Peyer's patch (tissue), 4 donors: ENCODE measurements around the gene RNF31. TPM values are rescaled to one million over a fixed set of nuclear protein-coding genes. Genes with fewer than 3 reads are reported as not detected.

Source experiments
- DNase-seq, 3 donors: peaks; one replicate each; pipeline ENCODE4 v3.0.0-alpha.2; 2017 to 2019
- H3K27ac ChIP-seq, 4 donors: fragments of 200-600 bp; sonication (generic); one replicate each; pipeline ENCODE4 v1.5.1; 2016 to 2019
- H3K27me3 ChIP-seq, 2 donors: fragments of 200-600 bp; sonication (generic); one replicate each; pipeline ENCODE4 v1.5.1; 2019
- H3K36me3 ChIP-seq, 3 donors: fragments of 200-600 bp; sonication (generic); one replicate each; pipeline ENCODE4 v1.5.1; 2016 to 2019
- H3K4me1 ChIP-seq, 4 donors: fragments of 200-600 bp; sonication (generic); one replicate each; pipeline ENCODE4 v1.5.1; 2016 to 2019
- H3K4me3 ChIP-seq, 4 donors: fragments of 200-600 bp; sonication (generic); 1 replicate in 3 of 4; 2 replicates in 1 of 4; pipeline ENCODE4 v1.5.1; 2016 to 2019; ENCODE audit warnings: mild to moderate bottlenecking in 1 of 4
- H3K9me3 ChIP-seq, 4 donors: fragments of 200-600 bp; sonication (generic); one replicate each; pipeline ENCODE4 v1.5.1; 2016 to 2019; ENCODE audit warnings: mild to moderate bottlenecking in 1 of 4
- POLR2A ChIP-seq, 2 donors: fragments of 450-650 bp; IDR thresholded peaks; one replicate each; pipeline ENCODE4 v1.5.1; 2017; ENCODE audit warnings: antibody characterized with exemption in 2 of 2, mild to moderate bottlenecking in 2 of 2, moderate library complexity in 2 of 2
- total RNA-seq, 4 donors: library from RNA; depleted of rRNA; stranded (reverse); fragments of >200 nt; gene quantifications; one replicate each; pipeline ENCODE4 v1.1.0, GENCODE V29; 2016
- TF ChIP-seq, protein P1 (sequence below), 6 experiments: fragments of 450-650 bp in 4 of 6; fragments of 200-600 bp in 2 of 6; sonication (generic) in 1 of 6; IDR thresholded peaks; one replicate each; pipeline ENCODE4 v1.5.1; 2017 to 2019; ENCODE audit warnings: antibody characterized with exemption in 6 of 6, mild to moderate bottlenecking in 3 of 6, moderate library complexity in 1 of 6

Gene RNF31
- total RNA-seq, 4 donors from 2014 or later: 46.4 to 90.8 (median 71.1) TPM

DNA sequence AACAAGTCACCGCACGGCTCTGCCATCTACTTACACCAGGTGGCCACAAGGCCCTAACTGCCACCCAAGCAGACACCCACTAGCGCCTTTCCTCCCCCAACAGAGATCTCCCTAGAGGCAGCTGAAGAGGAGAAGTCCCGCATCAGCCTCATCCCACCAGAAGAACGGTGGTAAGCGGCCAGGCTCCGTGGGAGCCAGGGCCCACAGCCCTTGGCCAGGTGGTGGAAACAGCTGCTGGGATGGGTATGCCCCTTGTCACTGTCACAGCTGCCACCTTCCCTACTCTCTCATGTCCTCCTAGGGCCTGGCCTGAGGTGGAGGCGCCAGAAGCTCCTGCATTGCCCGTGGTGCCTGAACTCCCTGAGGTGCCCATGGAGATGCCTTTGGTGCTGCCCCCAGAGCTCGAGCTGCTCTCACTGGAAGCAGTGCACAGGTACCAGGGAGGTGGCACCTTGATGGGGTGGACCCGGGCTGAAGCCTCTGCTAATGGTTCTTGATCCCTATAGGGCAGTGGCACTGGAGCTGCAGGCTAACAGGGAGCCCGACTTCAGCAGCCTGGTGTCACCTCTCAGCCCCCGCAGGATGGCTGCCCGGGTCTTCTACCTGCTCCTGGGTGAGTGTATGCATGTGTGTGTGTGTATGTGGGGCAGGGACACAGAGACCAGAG lies 32.1 kb downstream of the RNF31 start:
- H3K4me3 ChIP-seq: no peak overlapping the region
- no peaks in the 10 kb centered on the region for H3K4me1 ChIP-seq
- H3K36me3 ChIP-seq: peaks cover 0 to 84% (median 0%) of the 10 kb centered on the region in 3 donors
- DNase-seq: peak in 1 of 3 donors; percentile 43
- H3K9me3 ChIP-seq: no peaks in the 10 kb centered on the region
- no peaks in the 10 kb centered on the region for H3K27me3 ChIP-seq
- H3K27ac ChIP-seq: peak overlapping the region in 1 of 4 donors; percentile 16
- TF ChIP-seq, protein P1, sequence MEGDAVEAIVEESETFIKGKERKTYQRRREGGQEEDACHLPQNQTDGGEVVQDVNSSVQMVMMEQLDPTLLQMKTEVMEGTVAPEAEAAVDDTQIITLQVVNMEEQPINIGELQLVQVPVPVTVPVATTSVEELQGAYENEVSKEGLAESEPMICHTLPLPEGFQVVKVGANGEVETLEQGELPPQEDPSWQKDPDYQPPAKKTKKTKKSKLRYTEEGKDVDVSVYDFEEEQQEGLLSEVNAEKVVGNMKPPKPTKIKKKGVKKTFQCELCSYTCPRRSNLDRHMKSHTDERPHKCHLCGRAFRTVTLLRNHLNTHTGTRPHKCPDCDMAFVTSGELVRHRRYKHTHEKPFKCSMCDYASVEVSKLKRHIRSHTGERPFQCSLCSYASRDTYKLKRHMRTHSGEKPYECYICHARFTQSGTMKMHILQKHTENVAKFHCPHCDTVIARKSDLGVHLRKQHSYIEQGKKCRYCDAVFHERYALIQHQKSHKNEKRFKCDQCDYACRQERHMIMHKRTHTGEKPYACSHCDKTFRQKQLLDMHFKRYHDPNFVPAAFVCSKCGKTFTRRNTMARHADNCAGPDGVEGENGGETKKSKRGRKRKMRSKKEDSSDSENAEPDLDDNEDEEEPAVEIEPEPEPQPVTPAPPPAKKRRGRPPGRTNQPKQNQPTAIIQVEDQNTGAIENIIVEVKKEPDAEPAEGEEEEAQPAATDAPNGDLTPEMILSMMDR (IDR thresholded peaks at IDR 0.05): no peak
- no peak for TF ChIP-seq POLR2A (IDR thresholded peaks at IDR 0.05)

DNA sequence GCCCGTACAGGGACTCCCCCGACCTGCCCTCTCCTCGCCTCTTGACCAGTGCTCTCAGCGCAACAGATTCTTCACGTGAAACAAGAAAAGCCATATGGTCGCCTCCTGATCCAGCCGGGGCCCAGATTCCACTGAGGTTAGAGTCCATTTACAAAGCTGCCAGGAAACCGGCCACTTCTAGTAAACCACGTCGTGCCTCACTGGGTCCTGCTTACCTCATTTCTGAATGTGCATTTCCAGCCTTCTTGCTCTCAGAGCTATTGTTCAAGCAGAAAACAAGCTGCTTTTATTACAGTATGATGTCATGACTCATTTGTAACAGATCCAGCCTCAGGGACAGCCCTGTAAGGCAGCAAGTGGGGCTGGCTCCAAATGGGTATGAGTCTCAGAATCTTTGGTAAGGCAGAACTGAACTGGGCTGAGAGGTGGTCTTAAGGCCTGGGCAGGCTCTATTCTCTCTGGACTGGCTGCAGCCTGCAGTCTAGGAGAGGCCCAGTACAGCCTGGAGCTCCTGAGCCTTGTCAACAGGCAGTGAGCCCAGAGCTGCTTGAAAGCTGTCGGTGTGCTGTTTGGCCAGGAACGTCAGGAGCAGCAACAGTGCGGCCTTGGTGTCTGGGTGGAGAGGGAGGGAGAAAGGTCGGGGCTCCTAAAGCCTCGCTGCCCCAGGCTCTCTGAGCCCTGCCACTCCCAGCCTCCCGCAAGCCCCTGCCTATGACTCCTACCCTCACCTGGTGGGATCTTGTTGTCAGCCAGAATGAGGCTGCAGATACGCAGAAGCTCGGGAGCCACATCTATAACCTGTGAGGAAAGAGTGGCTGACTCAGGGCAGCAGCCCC lies 32.9 kb downstream of the RNF31 start:
- H3K36me3 ChIP-seq: peaks cover 0 to 92% (median 0%) of the 10 kb centered on the region in 3 donors
- H3K4me1 ChIP-seq: no peaks in the 10 kb centered on the region
- peak overlapping the region in 1 of 4 donors; percentile 19 for H3K27ac ChIP-seq
- H3K9me3 ChIP-seq: no peaks in the 10 kb centered on the region
- no peak overlapping the region for H3K4me3 ChIP-seq
- no peaks in the 10 kb centered on the region for H3K27me3 ChIP-seq
- TF ChIP-seq POLR2A (IDR thresholded peaks at IDR 0.05): no peak
- TF ChIP-seq, protein P1 (IDR thresholded peaks at IDR 0.05): no peak
- no peak for DNase-seq

DNA sequence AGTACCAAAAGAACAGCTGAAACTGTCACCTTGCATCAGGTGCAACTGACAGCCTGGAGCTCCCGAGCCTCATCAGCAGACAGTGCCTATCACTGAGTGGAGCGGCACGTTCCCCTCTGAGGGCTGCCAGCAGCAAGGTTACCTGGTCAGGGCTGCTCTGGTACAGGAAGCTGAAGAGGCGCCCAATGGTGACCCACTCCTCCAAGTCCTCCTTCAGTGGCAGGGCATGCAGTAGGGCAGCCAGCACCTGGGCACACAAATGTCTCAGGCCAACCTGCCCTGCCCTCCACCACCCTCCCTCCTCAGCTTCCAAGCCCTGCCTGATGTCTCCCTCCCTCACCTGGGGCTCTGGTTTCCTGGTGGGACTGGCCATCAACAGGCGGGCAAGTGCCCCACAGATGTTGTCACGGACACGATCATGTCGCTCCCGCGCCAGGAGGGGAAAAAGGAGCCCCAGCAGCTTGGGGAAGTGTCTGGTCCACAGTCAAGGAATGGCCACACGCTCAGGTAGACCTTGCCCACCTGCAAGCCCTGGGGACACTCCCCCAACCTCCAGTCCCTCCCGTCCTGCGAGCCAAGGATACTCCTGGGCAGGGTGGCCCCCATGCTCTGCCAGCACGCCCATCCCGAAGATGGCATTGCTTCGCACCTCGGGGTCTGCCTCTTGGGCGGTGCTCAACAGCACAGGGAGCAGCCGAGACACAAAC lies 34.2 kb downstream of the RNF31 start:
- peak in 1 of 3 donors; percentile 41 for DNase-seq
- Histone ChIP-seq H3K36me3 (peaks cover 0 to 95% (median 0%) of the 10 kb centered on the region in 3 donors), H3K4me1 (no peaks in the 10 kb centered on the region), H3K27ac (no peak overlapping the region), H3K4me3 (no peak overlapping the region), H3K9me3 (no peaks in the 10 kb centered on the region), H3K27me3 (no peaks in the 10 kb centered on the region)
- TF ChIP-seq POLR2A (IDR thresholded peaks at IDR 0.05): no peak
- TF ChIP-seq, protein P1 (IDR thresholded peaks at IDR 0.05): no peak

DNA sequence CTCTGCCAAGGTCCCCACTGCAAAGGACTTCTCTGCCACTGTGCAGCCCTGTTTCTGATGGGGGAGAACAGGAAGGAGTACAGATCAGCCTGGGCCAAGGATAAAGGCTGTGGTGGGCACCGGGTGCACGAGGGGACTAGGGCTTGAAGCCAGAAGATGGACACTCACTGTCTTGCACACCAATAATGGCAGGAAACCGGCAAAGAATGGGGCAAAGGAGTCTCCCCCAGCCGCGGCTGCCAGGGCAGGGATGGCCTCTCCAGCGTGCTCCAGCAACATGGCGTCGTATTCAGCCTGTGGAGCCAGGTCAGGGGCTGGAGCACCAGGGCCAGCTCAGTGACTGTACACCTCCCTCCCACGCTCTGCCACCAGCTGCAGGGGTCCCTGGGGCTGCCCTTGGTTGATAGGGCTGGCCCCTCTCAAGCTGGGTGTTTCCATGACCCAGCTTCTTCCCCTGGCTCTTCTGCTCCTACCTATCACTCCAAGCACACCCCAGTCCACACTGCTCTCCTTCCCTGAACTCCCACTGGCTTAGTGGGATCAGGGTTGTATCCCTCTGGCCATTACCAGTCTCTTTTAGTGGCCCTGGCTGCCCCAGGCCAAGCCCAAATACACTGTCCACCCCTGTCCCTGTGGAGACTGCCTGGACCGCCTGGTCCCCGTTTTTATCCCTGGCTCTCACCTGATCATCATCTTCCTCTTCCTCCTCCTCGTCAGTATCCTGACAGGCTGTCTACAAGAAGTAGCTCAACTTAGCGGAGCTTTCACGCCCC lies 35.0 kb downstream of the RNF31 start:
- no peaks in the 10 kb centered on the region for H3K4me1 ChIP-seq
- peak in 1 of 3 donors; percentile 29 for DNase-seq
- no peaks in the 10 kb centered on the region for H3K27me3 ChIP-seq
- no peaks in the 10 kb centered on the region for H3K9me3 ChIP-seq
- H3K36me3 ChIP-seq: peaks cover 0 to 87% (median 0%) of the 10 kb centered on the region in 3 donors
- no peak overlapping the region for H3K4me3 ChIP-seq
- TF ChIP-seq POLR2A (IDR thresholded peaks at IDR 0.05): no peak
- no peak overlapping the region for H3K27ac ChIP-seq

DNA sequence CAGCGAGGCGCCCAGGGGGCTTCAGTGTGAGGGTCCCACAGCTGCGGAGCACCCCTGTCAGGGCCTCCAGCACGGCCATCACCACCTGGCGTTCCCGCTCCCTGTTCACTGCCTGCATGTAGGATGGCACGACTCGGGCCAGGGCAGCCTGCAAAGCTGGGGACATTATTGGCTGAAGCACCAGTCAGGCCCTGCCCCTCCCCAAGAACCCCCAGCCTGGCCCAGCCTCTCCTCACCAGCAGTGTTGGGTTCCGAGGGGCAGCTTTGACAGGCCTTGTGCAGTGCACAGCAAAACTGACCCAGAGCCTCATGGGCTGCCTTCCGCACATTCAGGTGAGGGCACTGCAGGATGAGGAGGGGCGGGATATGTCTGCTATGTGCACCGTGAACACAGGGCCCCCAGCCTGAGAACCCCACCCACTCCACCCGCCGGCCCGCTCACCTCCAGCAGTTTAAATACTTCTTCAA lies 35.8 kb downstream of the RNF31 start:
- peaks cover 0 to 7% (median 6%) of the 10 kb centered on the region in 4 donors for H3K4me1 ChIP-seq
- H3K9me3 ChIP-seq: no peaks in the 10 kb centered on the region
- no peaks in the 10 kb centered on the region for H3K27me3 ChIP-seq
- no peak overlapping the region for H3K27ac ChIP-seq
- DNase-seq: no peak
- H3K36me3 ChIP-seq: peaks cover 0 to 79% (median 0%) of the 10 kb centered on the region in 3 donors
- TF ChIP-seq POLR2A (IDR thresholded peaks at IDR 0.05): no peak
- TF ChIP-seq, protein P1 (IDR thresholded peaks at IDR 0.05): no peak
- no peak overlapping the region for H3K4me3 ChIP-seq
